ENCODE results near the gene NDUFAF5. TPM values are rescaled to one million over a fixed set of nuclear protein-coding genes. Genes with fewer than 3 reads are reported as not detected.

Gene NDUFAF5
- total and polyA plus RNA-seq, 2 donors (not counting 3 experiments of a cell fraction or from before 2014, with no cell fraction given) = 9.8 to 26.4 TPM

GRCh38 chr20:13810446-13810845 lies 25.6 kb downstream of the NDUFAF5 start:
- Histone ChIP-seq H3K36me3 (ENCODE audit: control insufficient read depth in 2 of 2, extremely low read depth in 1 of 2, insufficient read depth in 2 of 2, low read length in 2 of 2) (peaks cover 12 to 28% of the 10 kb centered on the region in 2 experiments), H3K27ac (ENCODE audit: insufficient read depth, low read depth, low read length) (no peak overlapping the region), H3K9ac (replicated peaks; ENCODE audit: extremely low read depth, insufficient read depth, low read length) (no peak overlapping the region), H3K4me3 (replicated peaks in 1 of 3; ENCODE audit: insufficient read depth in 1 of 3, low read depth in 1 of 3, low read length in 3 of 3) (no peak overlapping the region), H3K9me1 (replicated peaks; ENCODE audit: control insufficient read depth, extremely low read depth, insufficient read depth, low read length) (no peaks in the 10 kb centered on the region), H2AFZ (ENCODE audit: low read depth, low read length) (no peak overlapping the region), H3K4me2 (ENCODE audit: insufficient read depth, low read length) (no peak overlapping the region), H3K79me2 (ENCODE audit: control insufficient read depth, insufficient read depth, low read length) (no peaks in the 10 kb centered on the region), H4K20me1 (replicated peaks; ENCODE audit: control insufficient read depth, extremely low read depth, insufficient read depth, low read length) (no peaks in the 10 kb centered on the region), H3K27me3 (ENCODE audit: control insufficient read depth in 2 of 2, insufficient read depth in 2 of 2, low read length in 2 of 2) (no peaks in the 10 kb centered on the region), H3K4me1 (ENCODE audit: control insufficient read depth, extremely low read depth, insufficient read depth, low read length) (no peaks in the 10 kb centered on the region), H3K9me3 (replicated peaks; ENCODE audit: control insufficient read depth, insufficient read depth, low read length) (no peaks in the 10 kb centered on the region)
- FAIRE-seq = no peak
- no peak for DNase-seq (ENCODE audit: low read depth, low spot score)
- BruUV-seq (replicated peaks) = no TSS peak
- TF ChIP-seq POLR2AphosphoS5 (IDR thresholded peaks at IDR 0.05; ENCODE audit: insufficient read depth, low read depth, low read length) = no peak
- no peak for TF ChIP-seq JUN (IDR thresholded peaks at IDR 0.05; ENCODE audit: borderline replicate concordance, insufficient read depth, insufficient read length, low read depth)
- dilution Hi-C loops (cut with MboI; ENCODE audit: extremely low pct_ligation_motif_present, low sequenced_read_pairs) (no loop called here), intact Hi-C loops (cut with micrococcal nuclease) (no loop called here)
- CTCF ChIA-PET = interaction anchor here (1.3 to 2.7 kb wide), 2 partner anchors 10 to 22 kb away, joined by 3 to 12 read pairs; no protein-coding TSS in a partner anchor
- POLR2A ChIA-PET = no interaction called here

GRCh38 chr20:13813910-13814309 lies 29.1 kb downstream of the NDUFAF5 start:
- H3K9me1 ChIP-seq (replicated peaks; ENCODE audit: control insufficient read depth, extremely low read depth, insufficient read depth, low read length) = no peaks in the 10 kb centered on the region
- peaks cover 19 to 31% of the 10 kb centered on the region in 2 experiments for H3K36me3 ChIP-seq (ENCODE audit: control insufficient read depth in 2 of 2, extremely low read depth in 1 of 2, insufficient read depth in 2 of 2, low read length in 2 of 2)
- no peaks in the 10 kb centered on the region for H3K27me3 ChIP-seq (ENCODE audit: control insufficient read depth in 2 of 2, insufficient read depth in 2 of 2, low read length in 2 of 2)
- no peak overlapping the region for H3K9ac ChIP-seq (replicated peaks; ENCODE audit: extremely low read depth, insufficient read depth, low read length)
- no peaks in the 10 kb centered on the region for H3K9me3 ChIP-seq (replicated peaks; ENCODE audit: control insufficient read depth, insufficient read depth, low read length)
- H3K27ac ChIP-seq (ENCODE audit: insufficient read depth, low read depth, low read length) = no peak overlapping the region
- peaks cover 8% of the 10 kb centered on the region for H3K4me1 ChIP-seq (ENCODE audit: control insufficient read depth, extremely low read depth, insufficient read depth, low read length)
- BruUV-seq (replicated peaks) = no TSS peak
- H4K20me1 ChIP-seq (replicated peaks; ENCODE audit: control insufficient read depth, extremely low read depth, insufficient read depth, low read length) = no peaks in the 10 kb centered on the region
- FAIRE-seq (no peak), DNase-seq (ENCODE audit: low read depth, low spot score) (no peak)
- dilution Hi-C loops (cut with MboI; ENCODE audit: extremely low pct_ligation_motif_present, low sequenced_read_pairs) = no loop called here
- ChIA-PET CTCF (no interaction called here), POLR2A (no interaction called here)
- intact Hi-C loops (cut with micrococcal nuclease) = no loop called here
- no peaks in the 10 kb centered on the region for H3K79me2 ChIP-seq (ENCODE audit: control insufficient read depth, insufficient read depth, low read length)
- no peak overlapping the region for H2AFZ ChIP-seq (ENCODE audit: low read depth, low read length)
- TF ChIP-seq MAX (IDR thresholded peaks at IDR 0.05; ENCODE audit: insufficient read depth, insufficient read length) = no peak
- TF ChIP-seq JUN (IDR thresholded peaks at IDR 0.05; ENCODE audit: borderline replicate concordance, insufficient read depth, insufficient read length, low read depth) = no peak
- TF ChIP-seq GATA2 (IDR thresholded peaks at IDR 0.05; ENCODE audit: insufficient read depth, insufficient read length, low read depth, low read length) = no peak
- no peak for TF ChIP-seq CTCF (IDR thresholded peaks at IDR 0.05; ENCODE audit: extremely low read depth in 1 of 2, insufficient read depth in 1 of 2, low read depth in 1 of 2, low read length in 2 of 2)
- TF ChIP-seq FOS (IDR thresholded peaks at IDR 0.05; ENCODE audit: borderline replicate concordance, insufficient read depth, low read length) = no peak
- no peak for TF ChIP-seq POLR2AphosphoS5 (IDR thresholded peaks at IDR 0.05; ENCODE audit: insufficient read depth, low read depth, low read length)
- no peak for TF ChIP-seq POLR2A (IDR thresholded peaks at IDR 0.05; ENCODE audit: low read depth, low read length)
- TF ChIP-seq EZH2 (IDR thresholded peaks at IDR 0.05; ENCODE audit: borderline replicate concordance, low read depth, low read length, severe bottlenecking) = no peak
- no peak for TF ChIP-seq MYC (IDR thresholded peaks at IDR 0.05; ENCODE audit: low read depth, low read length)
- no peak overlapping the region for H3K4me2 ChIP-seq (ENCODE audit: insufficient read depth, low read length)
- no peak overlapping the region for H3K4me3 ChIP-seq (replicated peaks in 1 of 3; ENCODE audit: insufficient read depth in 1 of 3, low read depth in 1 of 3, low read length in 3 of 3)
